ENCODE results near the gene TASP1. TPM values are rescaled to one million over a fixed set of nuclear protein-coding genes. Genes with fewer than 3 reads are reported as not detected.

Gene TASP1
- total and polyA plus RNA-seq, 2 donors (not counting 1 experiment from before 2014, with no cell fraction given): 6.4 to 23.9 TPM

- H3K79me2 ChIP-seq (ENCODE audit: control insufficient read depth, insufficient read depth, low read length): no peaks in the 10 kb centered on the region
- Mint-ChIP-seq H3K4me3 (no peak overlapping the region), H3K27ac (no peak overlapping the region), H3K4me1 (no peaks in the 10 kb centered on the region), H3K9me3 (ENCODE audit: insufficient read depth) (no peaks in the 10 kb centered on the region), H3K27me3 (no peaks in the 10 kb centered on the region)
- DNase-seq (no peak), ATAC-seq (ENCODE audit: low read depth) (no peak)
- no peak overlapping the region for H3K4me3 ChIP-seq (ENCODE audit: control extremely low read depth in 1 of 5, extremely low read depth in 1 of 5, insufficient read depth in 1 of 5, low read depth in 2 of 5, low read length in 4 of 5)
- H3K4me1 ChIP-seq (ENCODE audit: control insufficient read depth in 2 of 2, insufficient read depth in 2 of 2, low read length in 2 of 2): no peaks in the 10 kb centered on the region
- POLR2A ChIA-PET: no interaction called here
- H3K9me3 ChIP-seq (ENCODE audit: control extremely low read depth in 1 of 3, control insufficient read depth in 2 of 3, insufficient read depth in 1 of 3, low read length in 2 of 3): no peaks in the 10 kb centered on the region
- no peak overlapping the region for H3K4me2 ChIP-seq (replicated peaks; ENCODE audit: low read depth, low read length, poor library complexity, severe bottlenecking)
- no peak overlapping the region for H3K27ac ChIP-seq (ENCODE audit: low read length in 2 of 2)
- H3K9ac ChIP-seq (ENCODE audit: low read length): no peak overlapping the region
- H2AFZ ChIP-seq (ENCODE audit: insufficient read depth, low read depth, low read length, poor library complexity, severe bottlenecking): no peak overlapping the region
- CTCF ChIA-PET: interaction anchor here (1.8 kb wide), 1 partner anchor 158 kb away, joined by 6 read pairs; no protein-coding TSS in a partner anchor
- no peaks in the 10 kb centered on the region for H3K27me3 ChIP-seq (replicated peaks in 1 of 4; ENCODE audit: control extremely low read depth in 1 of 4, control insufficient read depth in 3 of 4, insufficient read depth in 4 of 4, low read length in 3 of 4)
- TF ChIP-seq CTCF (IDR thresholded peaks at IDR 0.05) (no peak), EZH2 (IDR thresholded peaks at IDR 0.05; ENCODE audit: borderline replicate concordance, insufficient read depth, low read depth, low read length, poor library complexity, severe bottlenecking) (no peak)
- H3K36me3 ChIP-seq (replicated peaks in 1 of 2; ENCODE audit: control extremely low read depth in 1 of 2, control insufficient read depth in 1 of 2, extremely low read depth in 1 of 2, insufficient read depth in 2 of 2, low read length in 1 of 2): peaks cover 0 to 4% of the 10 kb centered on the region in 2 experiments
- intact Hi-C loops (cut with micrococcal nuclease): no loop called here
- H4K20me1 ChIP-seq (ENCODE audit: control insufficient read depth, insufficient read depth, low read length, poor library complexity, severe bottlenecking): no peaks in the 10 kb centered on the region
These were observed 24.8 kb downstream of the TASP1 start for GRCh38 chr20:13613917-13614316.

- H3K4me1 Mint-ChIP-seq: peaks cover 3% of the 10 kb centered on the region
- H4K20me1 ChIP-seq (ENCODE audit: control insufficient read depth, insufficient read depth, low read length, poor library complexity, severe bottlenecking): no peaks in the 10 kb centered on the region
- no peaks in the 10 kb centered on the region for H3K4me1 ChIP-seq (ENCODE audit: control insufficient read depth in 2 of 2, insufficient read depth in 2 of 2, low read length in 2 of 2)
- ATAC-seq (ENCODE audit: low read depth) (no peak), DNase-seq (no peak)
- peaks cover 0 to 4% of the 10 kb centered on the region in 2 experiments for H3K36me3 ChIP-seq (replicated peaks in 1 of 2; ENCODE audit: control extremely low read depth in 1 of 2, control insufficient read depth in 1 of 2, extremely low read depth in 1 of 2, insufficient read depth in 2 of 2, low read length in 1 of 2)
- ChIA-PET CTCF (interaction anchor here (1.0 to 2.2 kb wide), 4 partner anchors 9 to 165 kb away, joined by 3 to 29 read pairs (median 4); no protein-coding TSS in a partner anchor), POLR2A (no interaction called here)
- 100% methylated on average over 1 of the region's 2 CpGs for WGBS (ENCODE audit: insufficient coverage)
- no peaks in the 10 kb centered on the region for H3K27me3 Mint-ChIP-seq
- no peak overlapping the region for H3K27ac Mint-ChIP-seq
- no peak overlapping the region for H3K9ac ChIP-seq (ENCODE audit: low read length)
- no peak for TF ChIP-seq CTCF (IDR thresholded peaks at IDR 0.05)
- TF ChIP-seq EZH2 (IDR thresholded peaks at IDR 0.05; ENCODE audit: borderline replicate concordance, insufficient read depth, low read depth, low read length, poor library complexity, severe bottlenecking): no peak
- no peaks in the 10 kb centered on the region for H3K27me3 ChIP-seq (replicated peaks in 1 of 4; ENCODE audit: control extremely low read depth in 1 of 4, control insufficient read depth in 3 of 4, insufficient read depth in 4 of 4, low read length in 3 of 4)
- no peaks in the 10 kb centered on the region for H3K9me3 Mint-ChIP-seq (ENCODE audit: insufficient read depth)
- no peak overlapping the region for H2AFZ ChIP-seq (ENCODE audit: insufficient read depth, low read depth, low read length, poor library complexity, severe bottlenecking)
- no peak overlapping the region for H3K4me3 ChIP-seq (ENCODE audit: control extremely low read depth in 1 of 5, extremely low read depth in 1 of 5, insufficient read depth in 1 of 5, low read depth in 2 of 5, low read length in 4 of 5)
- H3K9me3 ChIP-seq (ENCODE audit: control extremely low read depth in 1 of 3, control insufficient read depth in 2 of 3, insufficient read depth in 1 of 3, low read length in 2 of 3): no peaks in the 10 kb centered on the region
- intact Hi-C loops (cut with micrococcal nuclease): no loop called here
- no peak overlapping the region for H3K27ac ChIP-seq (ENCODE audit: low read length in 2 of 2)
- H3K4me2 ChIP-seq (replicated peaks; ENCODE audit: low read depth, low read length, poor library complexity, severe bottlenecking): no peak overlapping the region
- no peak overlapping the region for H3K4me3 Mint-ChIP-seq
- H3K79me2 ChIP-seq (ENCODE audit: control insufficient read depth, insufficient read depth, low read length): no peaks in the 10 kb centered on the region
These were observed 27.1 kb downstream of the TASP1 start for GRCh38 chr20:13611611-13612125.

Measured in B cell (primary cell).